ES-I3 (cell line): ENCODE results near the gene PGS1.

ENCODE experiments used
- H3K36me3 ChIP-seq: 2 replicates; pipeline ENCODE4 v1.6.1; 2013; ENCODE audit warnings: mild to moderate bottlenecking, low read length, control low read depth, moderate library complexity; ENCODE audit not compliant: insufficient read depth
- H3K4me1 ChIP-seq: 2 replicates; pipeline ENCODE4 v1.6.1; 2013; ENCODE audit warnings: mild to moderate bottlenecking, control low read depth, low read length; ENCODE audit not compliant: insufficient read depth
- H3K9ac ChIP-seq: 2 replicates; pipeline ENCODE4 v1.6.1; 2013; ENCODE audit warnings: low read depth, mild to moderate bottlenecking, low read length, moderate library complexity
- H3K9me3 ChIP-seq: 2 replicates; pipeline ENCODE4 v1.6.1; 2013; ENCODE audit warnings: mild to moderate bottlenecking, low read length, moderate library complexity; ENCODE audit not compliant: control insufficient read depth, insufficient read depth

Gene PGS1

GRCh38 chr17:78422872-78423588 lies 44.6 kb downstream of the PGS1 start:
- peaks cover 39% of the 10 kb centered on the region for H3K36me3 ChIP-seq
- peaks cover 4% of the 10 kb centered on the region; the same call in 1 of the 2 replicates for H3K4me1 ChIP-seq
- H3K9me3 ChIP-seq = no peaks in the 10 kb centered on the region
- no peak overlapping the region for H3K9ac ChIP-seq

- Histone ChIP-seq H3K36me3 (peaks cover 37% of the 10 kb centered on the region), H3K4me1 (peaks cover 7% of the 10 kb centered on the region), H3K9me3 (no peaks in the 10 kb centered on the region), H3K9ac (no peak overlapping the region)
Observed at GRCh38 chr17:78423961-78424675, 45.7 kb downstream of the PGS1 start.

- Histone ChIP-seq H3K9ac (no peak overlapping the region), H3K9me3 (no peaks in the 10 kb centered on the region), H3K4me1 (peaks cover 7% of the 10 kb centered on the region), H3K36me3 (peaks cover 26% of the 10 kb centered on the region)
Observed at GRCh38 chr17:78425429-78425828, 47.0 kb downstream of the PGS1 start.

- no peak overlapping the region for H3K9ac ChIP-seq
- peaks cover 25% of the 10 kb centered on the region for H3K36me3 ChIP-seq
Observed at GRCh38 chr17:78426293-78426879, 47.9 kb downstream of the PGS1 start.

GRCh38 chr17:78427140-78427539 lies 48.7 kb downstream of the PGS1 start:
- Histone ChIP-seq H3K9ac (no peak overlapping the region), H3K36me3 (peaks cover 25% of the 10 kb centered on the region), H3K4me1 (peaks cover 13% of the 10 kb centered on the region), H3K9me3 (no peaks in the 10 kb centered on the region)

More at GRCh38 chr17:78426293-78426879, 47.9 kb downstream of the PGS1 start:
- H3K9me3 ChIP-seq = no peaks in the 10 kb centered on the region
- H3K4me1 ChIP-seq = peaks cover 10% of the 10 kb centered on the region

DNA sequence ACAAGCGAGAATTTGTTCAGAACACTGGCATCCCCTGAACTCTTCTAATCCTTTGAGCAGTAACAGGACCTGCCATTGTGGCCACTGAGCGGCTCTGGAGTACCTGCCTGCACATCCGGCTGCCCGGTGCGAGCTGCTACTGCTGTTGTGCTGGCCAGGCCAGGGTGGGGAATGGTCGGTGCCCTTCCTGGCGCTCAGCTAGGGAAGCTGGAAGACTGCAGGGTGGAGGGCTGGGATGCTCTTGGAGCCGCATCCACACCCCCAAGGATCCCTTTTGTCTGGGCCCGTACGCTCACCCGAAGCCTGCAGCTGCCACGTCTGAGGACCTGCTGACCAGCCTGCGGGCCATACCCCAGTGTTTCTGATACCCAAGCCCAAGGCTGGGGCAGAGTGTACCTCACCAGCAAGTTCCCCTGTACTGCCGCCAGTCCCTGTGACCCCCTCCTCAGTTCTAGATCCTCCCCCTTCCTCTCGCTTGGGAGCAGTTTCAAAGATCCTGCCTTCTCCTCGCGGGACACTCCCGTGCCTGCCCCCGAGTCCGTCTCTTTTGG lies 49.7 kb downstream of the PGS1 start:
- H3K4me1 ChIP-seq = peaks cover 9% of the 10 kb centered on the region
- H3K36me3 ChIP-seq = peaks cover 20% of the 10 kb centered on the region
- H3K9ac ChIP-seq = no peak overlapping the region
- H3K9me3 ChIP-seq = no peaks in the 10 kb centered on the region

DNA sequence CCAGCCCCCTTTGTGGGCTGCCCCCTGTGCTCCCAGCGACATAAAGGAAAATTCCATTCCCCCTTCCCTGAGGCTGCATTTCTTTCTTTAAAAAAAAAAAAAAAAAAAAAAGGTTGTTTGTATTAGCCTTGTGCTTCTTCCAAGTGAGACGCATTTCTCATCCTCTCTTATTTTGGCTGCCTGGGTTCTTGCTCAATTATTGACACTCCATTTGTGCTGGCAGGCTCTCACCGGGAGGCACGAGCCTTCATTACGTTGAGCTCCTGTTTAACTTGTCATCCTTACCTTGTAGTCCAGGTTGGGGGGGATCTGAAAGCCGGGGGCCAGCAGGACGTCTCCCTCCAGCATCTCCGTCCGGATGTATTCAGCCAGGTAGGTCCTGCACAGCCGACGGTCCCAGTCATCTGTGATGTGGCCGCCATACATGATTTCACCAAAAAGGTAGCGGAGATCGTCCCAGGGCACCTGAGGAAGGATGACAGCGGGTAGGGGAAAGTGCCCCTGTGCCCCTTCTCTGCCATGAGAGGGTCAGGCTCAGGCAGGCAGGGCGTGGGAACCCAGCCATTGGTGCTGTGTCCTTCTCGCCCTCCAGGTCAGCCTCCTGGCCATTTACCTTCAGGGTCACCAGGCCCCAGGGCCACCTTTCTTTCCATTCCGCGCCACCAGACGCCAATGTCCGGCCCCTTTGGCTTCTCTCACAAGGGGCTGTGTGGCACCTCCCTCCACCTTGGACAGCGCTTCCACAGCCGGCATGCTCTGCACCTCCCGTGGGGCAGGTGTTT lies 50.6 kb downstream of the PGS1 start:
- no peak overlapping the region for H3K9ac ChIP-seq
- H3K4me1 ChIP-seq = peaks cover 9% of the 10 kb centered on the region
- H3K9me3 ChIP-seq = no peaks in the 10 kb centered on the region
- peaks cover 14% of the 10 kb centered on the region for H3K36me3 ChIP-seq

DNA sequence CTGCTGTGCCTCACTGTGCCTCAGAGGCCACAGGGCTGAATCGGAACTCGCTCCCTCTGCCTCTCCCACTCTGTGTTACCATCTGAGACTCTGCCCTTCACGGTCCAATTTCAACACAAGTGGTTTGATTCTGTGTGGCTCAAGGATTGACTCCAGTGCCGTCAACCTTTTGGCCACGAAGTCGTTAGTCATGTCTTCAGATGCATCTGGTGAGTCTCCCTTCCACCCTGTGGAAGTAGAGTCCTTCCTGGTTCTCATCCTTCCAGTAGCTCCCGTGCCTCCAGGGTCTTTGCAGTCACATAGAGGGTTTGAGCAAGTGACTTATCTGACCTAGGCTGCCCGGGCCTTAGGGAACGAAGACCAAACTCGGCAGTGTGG lies 51.2 kb downstream of the PGS1 start:
- Histone ChIP-seq H3K9ac (no peak overlapping the region), H3K4me1 (peaks cover 10% of the 10 kb centered on the region), H3K36me3 (peaks cover 8% of the 10 kb centered on the region), H3K9me3 (no peaks in the 10 kb centered on the region)

DNA sequence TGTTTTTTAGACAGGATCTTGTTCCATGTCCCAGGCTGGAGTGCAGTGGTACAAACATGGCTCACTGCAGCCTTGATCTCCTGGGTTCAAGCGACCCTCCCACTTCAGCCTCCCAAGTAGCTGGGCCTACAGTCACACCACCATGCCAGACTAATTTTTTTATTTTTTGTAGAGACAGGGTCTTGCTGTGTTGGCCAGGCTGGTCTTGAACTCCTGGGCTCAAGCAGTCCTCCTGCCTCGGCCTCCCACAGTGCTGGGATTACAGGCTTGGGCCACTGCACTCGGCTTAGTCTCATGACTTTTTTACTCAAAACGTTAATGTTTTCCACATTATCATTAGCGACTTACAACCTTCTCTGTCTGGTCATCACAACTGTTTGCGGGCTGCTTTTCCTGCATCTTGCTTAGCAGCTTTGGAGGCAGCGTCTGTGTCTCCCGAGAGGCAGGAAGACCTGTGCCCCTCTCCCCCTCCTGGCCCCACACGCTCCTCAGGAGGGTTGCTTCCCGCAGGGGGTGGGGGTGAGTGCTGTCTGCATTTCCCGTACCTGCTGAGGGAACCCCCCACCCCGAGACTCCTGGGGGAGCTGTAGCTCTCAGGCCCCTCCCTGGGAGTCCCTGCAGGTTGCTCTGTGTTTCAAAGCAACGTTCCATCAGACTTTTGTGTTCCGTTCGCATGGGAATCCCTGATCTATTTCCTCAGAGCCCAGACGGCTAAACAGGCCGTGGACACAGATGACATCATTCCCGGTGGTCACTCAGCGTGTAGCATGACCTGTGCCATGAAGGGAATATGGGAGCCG lies 52.6 kb downstream of the PGS1 start:
- H3K4me1 ChIP-seq = peaks cover 13% of the 10 kb centered on the region
- no peaks in the 10 kb centered on the region; the same call in none of the 2 replicates for H3K36me3 ChIP-seq
- H3K9ac ChIP-seq = no peak overlapping the region
- H3K9me3 ChIP-seq = no peaks in the 10 kb centered on the region

DNA sequence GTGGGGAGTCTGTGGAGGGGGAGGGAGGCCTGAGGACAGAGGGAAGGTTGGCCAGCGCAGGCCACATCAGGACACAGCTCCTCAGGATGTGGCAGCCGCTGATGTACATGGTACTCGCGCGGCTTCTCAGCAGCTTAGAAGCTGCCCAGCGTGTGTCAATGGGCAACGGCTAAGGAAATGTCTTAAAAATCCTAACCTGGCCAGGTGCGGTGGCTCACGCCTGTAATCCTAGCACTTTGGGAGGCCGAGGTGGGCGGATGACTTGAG lies 53.2 kb downstream of the PGS1 start:
- peaks cover 13% of the 10 kb centered on the region for H3K4me1 ChIP-seq
- H3K9ac ChIP-seq = no peak overlapping the region
- no peaks in the 10 kb centered on the region; the same call in none of the 2 replicates for H3K36me3 ChIP-seq
- H3K9me3 ChIP-seq = no peaks in the 10 kb centered on the region

GRCh38 chr17:78432226-78433012 lies 54.0 kb downstream of the PGS1 start:
- no peaks in the 10 kb centered on the region for H3K9me3 ChIP-seq
- H3K36me3 ChIP-seq = no peaks in the 10 kb centered on the region
- H3K4me1 ChIP-seq = peaks cover 13% of the 10 kb centered on the region
- no peak overlapping the region for H3K9ac ChIP-seq

DNA sequence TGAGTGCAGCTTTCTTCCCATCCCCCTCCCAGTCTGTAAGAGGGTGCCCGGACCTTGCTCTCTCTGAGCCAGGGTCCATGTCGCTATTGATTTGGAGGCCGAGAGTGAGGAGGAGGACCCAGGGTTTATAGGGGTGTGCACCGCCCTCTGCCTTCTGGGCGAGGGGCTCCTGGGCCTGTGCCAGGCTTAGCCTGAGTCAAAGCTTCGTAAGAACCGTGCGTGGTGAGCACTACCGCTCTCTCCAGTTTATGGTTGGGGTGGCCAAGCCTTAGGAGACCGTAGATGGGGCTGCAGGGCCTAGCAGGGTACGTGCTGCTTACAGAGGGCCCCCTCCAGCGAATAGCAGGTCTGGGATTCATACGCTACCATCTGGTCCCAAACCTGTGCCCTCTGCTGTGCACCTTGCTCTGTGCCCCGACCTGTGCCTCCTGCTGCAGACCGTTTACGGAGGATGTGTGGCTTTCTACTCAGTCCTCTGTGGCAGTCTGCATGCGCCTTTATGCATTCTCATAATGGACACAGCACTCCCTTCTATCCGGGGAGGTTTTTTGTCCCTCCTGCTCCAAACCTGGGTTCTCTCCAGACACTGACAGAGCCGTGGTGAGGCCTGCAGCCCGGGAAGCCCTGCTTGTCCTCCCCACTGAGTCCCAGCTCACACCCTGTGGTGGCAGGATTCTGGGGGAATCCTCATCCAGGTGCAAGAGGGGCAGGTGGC lies 54.7 kb downstream of the PGS1 start:
- Histone ChIP-seq H3K4me1 (peaks cover 13% of the 10 kb centered on the region), H3K36me3 (no peaks in the 10 kb centered on the region), H3K9ac (no peak overlapping the region), H3K9me3 (no peaks in the 10 kb centered on the region)
